ENCODE data around the gene B3GNT8.
"Not testable (repeated sequence)": the region's sequence is repeated elsewhere in the genome, so short reads cannot be mapped to it uniquely, and the experiment has no call there.

Gene B3GNT8

GRCh38 chr19:41426952-41427646 lies at the start of gene B3GNT8:
TSS of gene B3GNT8 (minus strand) at chr19:41427374. CDS start at chr19:41426778, 596 bp downstream.
- Mint-ChIP-seq H3K36me3 (peaks cover 34 to 44% of the 10 kb centered on the region in 2 donors), H3K27ac (peak within 1 kb of the TSS; percentile 7), H3K4me1 (peaks cover 9 to 26% of the 10 kb centered on the region in 2 donors), H3K27me3 (no peaks in the 10 kb centered on the region), H3K9me3 (no peaks in the 10 kb centered on the region), H3K4me3 (peak within 1 kb of the TSS; percentile 51 to 71)
- ATAC-seq (replicated peaks) (peak; percentile 64 to 66), DNase-seq (peak; percentile 13)

DNA sequence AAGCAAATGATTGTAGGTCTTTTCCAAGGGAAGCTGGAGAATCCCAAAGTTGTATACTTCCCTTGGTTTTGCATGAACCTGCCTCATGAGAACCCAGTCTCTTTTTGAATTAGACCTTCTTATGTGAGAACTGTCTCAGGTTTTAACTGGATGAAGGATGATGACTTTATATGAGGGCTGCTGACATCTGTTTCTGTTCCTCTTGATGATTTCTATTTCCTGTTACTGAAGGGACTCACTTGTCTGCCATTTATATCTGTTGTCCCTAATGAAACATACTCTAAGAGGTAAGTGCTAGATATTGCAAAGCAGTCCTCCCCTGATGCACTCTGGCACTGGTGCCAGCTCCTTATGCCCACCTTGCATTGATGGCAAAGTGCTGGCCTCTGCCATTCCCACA lies 49.4 kb upstream of the B3GNT8 start:
- H3K27ac Mint-ChIP-seq: peak overlapping the region; percentile 86
- H3K36me3 Mint-ChIP-seq: no peaks in the 10 kb centered on the region
- peaks cover 0 to 2% of the 10 kb centered on the region in 2 donors for H3K9me3 Mint-ChIP-seq
- no peak overlapping the region for H3K4me3 Mint-ChIP-seq
- peak; percentile 79 to 82 for ATAC-seq (replicated peaks)
- peaks cover 30 to 49% of the 10 kb centered on the region in 2 donors for H3K27me3 Mint-ChIP-seq
- no peak for DNase-seq
- peaks cover 8 to 18% of the 10 kb centered on the region in 2 donors for H3K4me1 Mint-ChIP-seq

GRCh38 chr19:41463257-41464256 lies 36.4 kb upstream of the B3GNT8 start:
- Mint-ChIP-seq H3K27ac (peak overlapping the region; percentile 88), H3K4me3 (peak overlapping the region; percentile 36 to 58), H3K4me1 (peaks cover 21 to 28% of the 10 kb centered on the region in 2 donors), H3K27me3 (peaks cover 6 to 11% of the 10 kb centered on the region in 2 donors)
- DNase-seq (peak; percentile 60), ATAC-seq (replicated peaks) (peak; percentile 73 to 74)
- not testable (repeated sequence) for H3K36me3 Mint-ChIP-seq, H3K9me3 Mint-ChIP-seq

DNA sequence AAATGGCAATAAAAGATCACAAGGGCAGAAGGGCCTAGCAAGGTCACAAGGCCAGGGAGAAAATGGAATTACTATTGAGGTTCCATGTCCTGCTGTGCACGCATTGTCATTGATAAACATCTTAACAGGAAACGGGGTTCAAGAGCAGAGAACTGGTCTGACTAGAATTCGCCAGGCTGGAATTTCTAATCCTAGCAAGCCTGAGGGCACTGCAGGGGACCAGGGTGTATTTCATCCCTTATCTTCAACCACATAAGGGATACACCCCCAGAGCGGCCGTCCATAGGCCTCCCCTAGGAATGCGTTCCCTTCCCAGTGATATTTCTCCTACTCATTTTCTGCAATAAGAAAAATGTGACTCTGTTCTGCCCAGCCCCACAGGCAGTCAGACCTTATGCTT lies 35.3 kb upstream of the B3GNT8 start:
- H3K4me3 Mint-ChIP-seq: no peak overlapping the region
- no peaks in the 10 kb centered on the region for H3K9me3 Mint-ChIP-seq
- no peaks in the 10 kb centered on the region for H3K36me3 Mint-ChIP-seq
- H3K27ac Mint-ChIP-seq: no peak overlapping the region
- ATAC-seq (replicated peaks) (no peak), DNase-seq (no peak)
- peaks cover 9 to 12% of the 10 kb centered on the region in 2 donors for H3K27me3 Mint-ChIP-seq
- H3K4me1 Mint-ChIP-seq: peaks cover 21 to 33% of the 10 kb centered on the region in 2 donors

DNA sequence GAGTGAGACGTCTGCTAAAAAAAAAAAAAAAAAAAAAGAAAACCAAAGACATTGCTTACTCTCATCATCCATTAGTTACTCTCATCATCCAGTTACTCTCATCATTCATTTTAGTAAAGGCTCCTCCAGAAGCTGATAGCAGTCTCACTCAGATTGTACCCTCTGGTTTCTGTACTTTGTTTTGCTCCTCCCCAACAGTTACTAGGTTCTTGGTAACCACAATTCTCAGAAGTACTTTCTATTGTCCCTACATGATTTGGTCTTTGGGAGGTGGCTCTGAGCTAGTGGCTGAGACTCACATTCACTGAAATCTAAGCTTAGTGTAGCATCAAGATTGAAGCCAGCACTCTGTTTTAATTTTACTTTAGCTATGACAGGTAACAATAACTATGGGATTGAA lies 30.1 kb upstream of the B3GNT8 start:
- Mint-ChIP-seq H3K4me1 (peaks cover 12 to 30% of the 10 kb centered on the region in 2 donors), H3K27ac (no peak overlapping the region), H3K9me3 (no peaks in the 10 kb centered on the region), H3K4me3 (no peak overlapping the region), H3K36me3 (no peaks in the 10 kb centered on the region), H3K27me3 (peaks cover 13 to 24% of the 10 kb centered on the region in 2 donors)
- ATAC-seq (replicated peaks) (peak; percentile 92 to 97), DNase-seq (no peak)

- DNase-seq (no peak), ATAC-seq (replicated peaks) (no peak)
- no peaks in the 10 kb centered on the region for H3K36me3 Mint-ChIP-seq
- H3K9me3 Mint-ChIP-seq: no peaks in the 10 kb centered on the region
- peaks cover 13 to 24% of the 10 kb centered on the region in 2 donors for H3K27me3 Mint-ChIP-seq
- no peak overlapping the region for H3K27ac Mint-ChIP-seq
- no peak overlapping the region for H3K4me3 Mint-ChIP-seq
- H3K4me1 Mint-ChIP-seq: peaks cover 10 to 26% of the 10 kb centered on the region in 2 donors
Measured at GRCh38 chr19:41456342-41456918, 29.3 kb upstream of the B3GNT8 start.

DNA sequence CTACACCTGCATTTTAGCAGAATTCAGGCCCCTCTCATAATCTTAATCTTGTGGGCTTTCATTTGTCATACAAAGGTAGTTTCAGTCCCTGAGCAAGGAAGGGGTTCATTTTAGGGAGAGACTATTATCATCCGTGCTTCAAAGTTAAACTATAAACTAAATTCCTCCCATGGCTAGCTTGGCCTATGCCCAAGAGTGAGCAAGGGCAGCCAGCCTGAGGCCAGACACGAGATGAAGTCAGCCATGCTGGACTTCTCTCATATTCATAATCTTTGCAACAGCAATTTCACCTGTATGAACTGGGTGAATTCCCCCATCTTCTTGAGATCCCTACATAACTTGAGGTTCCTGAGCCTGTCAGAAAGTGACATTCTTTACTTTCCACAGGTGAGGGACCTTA lies 28.8 kb upstream of the B3GNT8 start:
- ATAC-seq (replicated peaks): no peak
- Mint-ChIP-seq H3K27me3 (peaks cover 13 to 24% of the 10 kb centered on the region in 2 donors), H3K4me1 (peaks cover 10 to 26% of the 10 kb centered on the region in 2 donors), H3K27ac (no peak overlapping the region), H3K4me3 (no peak overlapping the region), H3K36me3 (no peaks in the 10 kb centered on the region), H3K9me3 (no peaks in the 10 kb centered on the region)
- no peak for DNase-seq

- Mint-ChIP-seq H3K4me3 (no peak overlapping the region), H3K4me1 (peaks cover 20 to 36% of the 10 kb centered on the region in 2 donors), H3K36me3 (no peaks in the 10 kb centered on the region), H3K27me3 (peaks cover 4 to 22% of the 10 kb centered on the region in 2 donors), H3K27ac (no peak overlapping the region), H3K9me3 (no peaks in the 10 kb centered on the region)
- ATAC-seq (replicated peaks) (no peak), DNase-seq (no peak)
Measured at GRCh38 chr19:41452584-41453275, 25.6 kb upstream of the B3GNT8 start.

DNA sequence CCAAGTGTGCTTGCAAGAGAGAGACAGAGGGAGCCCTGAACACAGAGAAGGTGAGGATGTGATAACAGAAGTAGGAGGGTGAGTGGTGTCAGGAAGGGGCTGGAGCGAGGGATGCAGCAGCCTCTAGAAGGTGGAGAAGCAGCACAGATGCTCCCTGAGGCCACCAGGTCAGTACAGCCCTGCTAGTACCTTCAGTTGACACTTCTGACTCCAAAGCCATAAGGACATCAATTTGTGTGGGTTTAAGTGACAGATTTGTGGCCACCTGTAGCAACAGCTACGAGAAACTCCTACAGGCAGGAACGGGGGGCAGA lies 22.6 kb upstream of the B3GNT8 start:
- Mint-ChIP-seq H3K9me3 (no peaks in the 10 kb centered on the region), H3K27ac (no peak overlapping the region), H3K36me3 (no peaks in the 10 kb centered on the region), H3K4me3 (peak overlapping the region; percentile 85 to 90), H3K27me3 (peaks cover 5 to 20% of the 10 kb centered on the region in 2 donors), H3K4me1 (peaks cover 18 to 28% of the 10 kb centered on the region in 2 donors)
- ATAC-seq (replicated peaks): peak; percentile 35 to 44
- no peak for DNase-seq

DNA sequence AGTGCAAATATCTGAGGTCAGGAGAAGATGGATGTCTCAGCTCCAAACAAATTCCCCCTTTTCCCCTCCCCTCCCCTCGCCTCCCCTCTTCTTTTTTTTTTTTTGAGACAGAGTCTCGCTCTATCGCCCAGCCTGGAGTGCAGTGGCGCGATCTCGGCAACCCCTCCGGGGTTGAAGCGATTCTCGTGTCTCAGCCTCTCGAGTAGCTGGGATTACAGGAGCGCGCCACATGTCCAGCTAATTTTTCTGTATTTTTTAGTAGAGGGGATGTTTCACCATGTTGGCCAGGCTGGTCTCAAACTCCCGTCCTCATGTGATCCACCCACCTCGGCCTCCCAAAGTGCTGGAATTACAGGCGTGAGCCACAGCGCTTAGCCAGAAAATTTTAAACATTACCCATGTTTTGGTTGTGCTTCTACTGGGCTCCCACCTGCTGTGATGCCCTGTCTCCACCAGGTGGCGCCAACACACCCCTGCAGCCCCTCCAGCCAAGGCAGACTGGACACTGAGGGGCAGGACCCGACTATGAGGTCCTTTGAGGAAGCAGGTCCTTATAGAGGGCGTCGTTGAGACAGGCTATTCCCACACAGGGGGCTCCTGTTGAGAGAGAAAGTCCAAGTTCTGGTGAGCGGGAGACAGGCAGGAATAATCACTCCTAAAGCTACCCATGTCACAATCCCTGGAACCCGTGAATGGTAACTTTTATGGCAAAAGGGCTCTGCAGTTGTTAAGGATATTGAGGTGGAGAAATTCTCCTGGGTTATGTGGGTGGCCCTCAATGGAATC lies 22.1 kb upstream of the B3GNT8 start:
- Mint-ChIP-seq H3K27ac (peak overlapping the region; percentile 90), H3K4me3 (peak overlapping the region; percentile 85 to 90), H3K4me1 (peaks cover 16 to 28% of the 10 kb centered on the region in 2 donors), H3K36me3 (no peaks in the 10 kb centered on the region), H3K9me3 (no peaks in the 10 kb centered on the region), H3K27me3 (peaks cover 7 to 22% of the 10 kb centered on the region in 2 donors)
- DNase-seq: peak; percentile 71
- ATAC-seq (replicated peaks): peak; percentile 94 to 96

DNA sequence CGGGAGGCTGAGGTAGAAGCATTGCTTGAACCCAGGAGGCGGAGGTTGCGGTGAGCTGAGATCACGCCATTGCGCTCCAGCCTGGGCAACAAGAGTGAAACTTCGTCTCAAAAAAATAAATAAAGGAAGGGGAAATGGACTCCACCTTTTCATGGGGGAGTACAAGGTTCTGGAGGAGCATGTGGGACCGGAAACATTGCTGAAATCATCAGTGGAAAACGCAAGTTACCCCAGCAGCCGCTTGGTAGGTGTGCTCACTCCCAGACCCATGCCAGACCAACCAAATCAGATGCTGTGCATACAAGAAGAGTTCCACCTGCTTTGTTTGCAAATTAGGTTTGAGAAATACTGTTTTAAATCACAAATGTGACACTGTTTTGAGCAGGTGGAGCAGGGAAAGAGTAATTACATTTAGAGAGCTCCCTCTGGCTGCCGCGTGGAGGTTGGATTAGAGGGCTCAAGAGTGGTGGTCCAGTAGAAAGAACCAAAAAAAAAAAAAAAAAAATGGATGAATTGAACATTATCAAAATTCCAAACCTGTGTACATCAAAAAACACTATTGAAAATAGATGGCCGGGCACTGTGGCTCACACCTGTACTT lies 20.7 kb upstream of the B3GNT8 start:
- ATAC-seq (replicated peaks): no peak
- Mint-ChIP-seq H3K4me1 (peaks cover 10 to 18% of the 10 kb centered on the region in 2 donors), H3K4me3 (no peak overlapping the region), H3K27ac (no peak overlapping the region), H3K27me3 (peaks cover 16 to 36% of the 10 kb centered on the region in 2 donors), H3K9me3 (no peaks in the 10 kb centered on the region), H3K36me3 (no peaks in the 10 kb centered on the region)
- no peak for DNase-seq

DNA sequence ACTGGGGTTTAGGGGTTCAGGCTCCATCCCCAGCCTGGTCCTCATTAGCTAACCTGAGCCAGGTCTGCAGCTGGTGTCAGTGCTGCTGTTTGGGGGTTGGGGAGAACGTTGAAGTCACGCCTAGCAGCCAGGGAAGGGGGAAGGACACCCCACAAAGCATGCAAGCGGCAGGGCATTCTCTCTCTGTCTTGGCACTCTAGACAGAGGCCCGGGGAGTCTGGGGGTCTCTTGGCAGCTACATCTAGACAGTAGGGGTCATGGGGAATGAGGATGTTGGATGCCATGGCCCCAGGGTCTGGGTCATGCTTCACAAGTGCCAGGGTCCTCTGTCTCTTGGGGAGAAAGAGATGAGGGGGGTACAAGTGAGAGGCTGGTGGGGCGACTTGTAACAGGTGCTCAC lies 18.4 kb upstream of the B3GNT8 start:
- no peak for ATAC-seq (replicated peaks)
- H3K27ac Mint-ChIP-seq: no peak overlapping the region
- no peak for DNase-seq
- no peaks in the 10 kb centered on the region for H3K36me3 Mint-ChIP-seq
- H3K9me3 Mint-ChIP-seq: no peaks in the 10 kb centered on the region
- peaks cover 16 to 41% of the 10 kb centered on the region in 2 donors for H3K27me3 Mint-ChIP-seq
- peaks cover 12 to 18% of the 10 kb centered on the region in 2 donors for H3K4me1 Mint-ChIP-seq
- H3K4me3 Mint-ChIP-seq: no peak overlapping the region
